ENCODE measurements around the gene CCT7.

DNA sequence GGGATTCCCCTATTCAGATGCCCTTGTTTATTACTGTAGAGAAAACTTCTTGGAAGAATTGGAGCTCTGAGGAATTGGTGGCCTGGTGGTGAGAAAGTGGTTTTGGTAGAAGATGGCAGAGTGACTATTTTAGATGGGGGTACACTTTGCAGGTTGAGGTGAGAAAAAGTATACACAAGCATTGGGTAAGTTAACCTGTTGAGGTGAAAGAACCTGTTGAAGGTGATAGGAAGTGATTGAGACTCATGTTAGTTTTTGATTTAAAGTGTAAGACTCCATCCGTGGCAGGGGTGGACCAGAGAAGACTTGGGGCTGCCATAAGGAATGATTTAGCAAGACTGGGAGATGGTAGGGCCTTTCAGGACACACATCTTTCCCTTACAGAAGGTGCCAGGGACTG is 3.1 kb downstream of the CCT7 start:
- TF ChIP-seq, protein P1, sequence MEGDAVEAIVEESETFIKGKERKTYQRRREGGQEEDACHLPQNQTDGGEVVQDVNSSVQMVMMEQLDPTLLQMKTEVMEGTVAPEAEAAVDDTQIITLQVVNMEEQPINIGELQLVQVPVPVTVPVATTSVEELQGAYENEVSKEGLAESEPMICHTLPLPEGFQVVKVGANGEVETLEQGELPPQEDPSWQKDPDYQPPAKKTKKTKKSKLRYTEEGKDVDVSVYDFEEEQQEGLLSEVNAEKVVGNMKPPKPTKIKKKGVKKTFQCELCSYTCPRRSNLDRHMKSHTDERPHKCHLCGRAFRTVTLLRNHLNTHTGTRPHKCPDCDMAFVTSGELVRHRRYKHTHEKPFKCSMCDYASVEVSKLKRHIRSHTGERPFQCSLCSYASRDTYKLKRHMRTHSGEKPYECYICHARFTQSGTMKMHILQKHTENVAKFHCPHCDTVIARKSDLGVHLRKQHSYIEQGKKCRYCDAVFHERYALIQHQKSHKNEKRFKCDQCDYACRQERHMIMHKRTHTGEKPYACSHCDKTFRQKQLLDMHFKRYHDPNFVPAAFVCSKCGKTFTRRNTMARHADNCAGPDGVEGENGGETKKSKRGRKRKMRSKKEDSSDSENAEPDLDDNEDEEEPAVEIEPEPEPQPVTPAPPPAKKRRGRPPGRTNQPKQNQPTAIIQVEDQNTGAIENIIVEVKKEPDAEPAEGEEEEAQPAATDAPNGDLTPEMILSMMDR (IDR thresholded peaks at IDR 0.05; ENCODE audit: low read depth, low read length, poor library complexity, severe bottlenecking), result no peak
- TF ChIP-seq EZH2phosphoT487 (IDR thresholded peaks at IDR 0.05; ENCODE audit: borderline replicate concordance, low read length), result no peak

Measured in DOHH2 (cell line).